Stimulated activated CD4-positive, alpha-beta T cell treated with anti-CD3 and anti-CD28 coated beads, Interleukin-12 subunit alpha, Interleukin-12 subunit beta, amount 100 ng/mL, for 4 hours (primary cell): ENCODE data around the gene ABCE1.

Source experiments
- DNase-seq: peaks from one replicate; pipeline ENCODE4 v3.0.0-alpha.2; 2020

The ABCE1 gene

DNA sequence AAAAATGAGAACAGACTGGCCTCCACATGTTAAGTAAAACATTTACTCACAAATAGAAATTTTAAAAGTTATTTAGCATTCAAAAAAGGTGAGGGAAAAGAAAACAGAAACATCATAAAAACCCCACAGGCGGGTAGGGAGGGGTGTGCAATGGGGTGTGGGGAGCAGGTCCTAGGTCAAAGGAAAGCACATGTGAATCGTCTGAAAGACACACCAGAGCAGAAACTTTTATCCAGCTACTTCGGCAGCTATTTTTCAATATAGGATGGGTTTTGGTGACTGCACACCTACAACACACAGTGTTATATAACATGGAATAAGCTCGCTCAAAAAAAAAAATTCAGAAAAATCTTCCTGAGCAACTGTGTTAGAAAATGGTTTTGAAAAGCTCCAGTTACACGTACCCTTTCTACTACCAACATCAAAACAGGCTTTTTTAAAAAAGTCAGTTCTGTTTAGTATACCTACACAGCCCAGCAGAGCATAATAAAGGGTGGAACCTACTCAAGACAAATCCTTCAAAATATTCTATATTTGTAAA, 80.7 kb downstream of the ABCE1 start:
- DNase-seq, result peak; percentile 8
